Measurements from ENCODE around the gene NUDT4B.
"Not testable (repeated sequence)": the region's sequence is repeated elsewhere in the genome, so short reads cannot be mapped to it uniquely, and the experiment has no call there.

The NUDT4B gene

GRCh38 chr1:148723515-148723914, 25.1 kb upstream of the NUDT4B start:
- H2BK5ac ChIP-seq (ENCODE audit: low read length); H3K27me3 ChIP-seq (ENCODE audit: control insufficient read depth in 3 of 3, insufficient read depth in 3 of 3, low read depth in 1 of 3, low read length in 3 of 3); H2BK120ac ChIP-seq (ENCODE audit: low read depth, low read length); H4K8ac ChIP-seq (ENCODE audit: low read depth, low read length); H3K27ac ChIP-seq (replicated peaks; ENCODE audit: low read length); H3K9ac ChIP-seq (ENCODE audit: low read depth, low read length, poor library complexity); H3K4ac ChIP-seq (ENCODE audit: low read length); H3K79me1 ChIP-seq (ENCODE audit: low read depth, low read length); H2AK5ac ChIP-seq (ENCODE audit: low read depth, low read length); H2BK12ac ChIP-seq (ENCODE audit: low read length); H4K91ac ChIP-seq (ENCODE audit: low read depth, low read length, poor library complexity); H3K9me3 ChIP-seq (replicated peaks in 1 of 2; ENCODE audit: control insufficient read depth in 2 of 2, insufficient read depth in 1 of 2, low read depth in 1 of 2, low read length in 2 of 2); H3K14ac ChIP-seq (ENCODE audit: low read length); H3K4me3 ChIP-seq (ENCODE audit: low read length in 2 of 2); H2AFZ ChIP-seq (ENCODE audit: low read length); H3K18ac ChIP-seq (ENCODE audit: low read length); H3K36me3 ChIP-seq (replicated peaks in 1 of 2; ENCODE audit: control insufficient read depth in 2 of 2, insufficient read depth in 2 of 2, low read length in 2 of 2); H3K4me2 ChIP-seq (ENCODE audit: insufficient read depth, low read length, poor library complexity, severe bottlenecking); DNase-seq (ENCODE audit: low spot score); H3K23ac ChIP-seq (ENCODE audit: low read depth, low read length, poor library complexity); H3K4me1 ChIP-seq (ENCODE audit: control insufficient read depth in 2 of 2, insufficient read depth in 1 of 2, low read depth in 1 of 2, low read length in 2 of 2); H2BK15ac ChIP-seq (ENCODE audit: low read length): not testable (repeated sequence)
- no CpG with 5 or more reads among the region's 3 CpGs for WGBS, 2 donors (ENCODE audit: extremely low coverage in 2 of 2, insufficient read length in 2 of 2, insufficient replicate concordance in 1 of 2)

DNA sequence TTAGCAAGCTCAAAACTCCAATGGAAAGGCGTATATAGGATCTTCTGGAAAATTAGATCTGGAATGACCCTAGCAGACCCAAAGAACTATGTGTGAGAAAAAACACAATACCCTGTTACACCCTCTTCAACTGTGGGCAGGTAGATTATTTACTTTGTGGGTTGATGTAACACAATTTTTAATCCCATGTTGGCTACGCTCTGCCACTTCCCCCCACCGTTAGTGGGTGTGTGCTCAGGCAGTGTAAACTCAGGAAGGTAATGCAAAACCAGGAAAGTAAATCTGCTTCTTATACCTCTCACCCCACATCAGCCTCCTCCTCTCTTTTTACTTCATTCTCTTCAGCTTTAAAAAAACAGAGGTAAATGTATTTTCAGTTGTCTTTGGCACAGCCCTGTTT, 23.7 kb upstream of the NUDT4B start:
- not testable (repeated sequence) for H2BK12ac ChIP-seq (ENCODE audit: low read length); H2AFZ ChIP-seq (ENCODE audit: low read length); H3K14ac ChIP-seq (ENCODE audit: low read length); H4K91ac ChIP-seq (ENCODE audit: low read depth, low read length, poor library complexity); H2BK5ac ChIP-seq (ENCODE audit: low read length); DNase-seq (ENCODE audit: low spot score); H3K9me3 ChIP-seq (replicated peaks in 1 of 2; ENCODE audit: control insufficient read depth in 2 of 2, insufficient read depth in 1 of 2, low read depth in 1 of 2, low read length in 2 of 2); H3K79me1 ChIP-seq (ENCODE audit: low read depth, low read length); H3K27ac ChIP-seq (replicated peaks; ENCODE audit: low read length); H4K8ac ChIP-seq (ENCODE audit: low read depth, low read length); H2BK15ac ChIP-seq (ENCODE audit: low read length); H3K4me1 ChIP-seq (ENCODE audit: control insufficient read depth in 2 of 2, insufficient read depth in 1 of 2, low read depth in 1 of 2, low read length in 2 of 2); H3K36me3 ChIP-seq (replicated peaks in 1 of 2; ENCODE audit: control insufficient read depth in 2 of 2, insufficient read depth in 2 of 2, low read length in 2 of 2); H3K27me3 ChIP-seq (ENCODE audit: control insufficient read depth in 3 of 3, insufficient read depth in 3 of 3, low read depth in 1 of 3, low read length in 3 of 3); H3K4me2 ChIP-seq (ENCODE audit: insufficient read depth, low read length, poor library complexity, severe bottlenecking); H2BK120ac ChIP-seq (ENCODE audit: low read depth, low read length); H2AK5ac ChIP-seq (ENCODE audit: low read depth, low read length); H3K4me3 ChIP-seq (ENCODE audit: low read length in 2 of 2); H3K9ac ChIP-seq (ENCODE audit: low read depth, low read length, poor library complexity); H3K4ac ChIP-seq (ENCODE audit: low read length); H3K18ac ChIP-seq (ENCODE audit: low read length); H3K23ac ChIP-seq (ENCODE audit: low read depth, low read length, poor library complexity)
- WGBS, 2 donors (ENCODE audit: extremely low coverage in 2 of 2, insufficient read length in 2 of 2, insufficient replicate concordance in 1 of 2) = no CpG with 5 or more reads among the region's 3 CpGs

GRCh38 chr1:148727862-148728261, 20.7 kb upstream of the NUDT4B start:
- H3K9me3 ChIP-seq (replicated peaks in 1 of 2; ENCODE audit: control insufficient read depth in 2 of 2, insufficient read depth in 1 of 2, low read depth in 1 of 2, low read length in 2 of 2); H3K27ac ChIP-seq (replicated peaks; ENCODE audit: low read length); H2AK5ac ChIP-seq (ENCODE audit: low read depth, low read length); H2BK15ac ChIP-seq (ENCODE audit: low read length); H2BK12ac ChIP-seq (ENCODE audit: low read length); H3K4me3 ChIP-seq (ENCODE audit: low read length in 2 of 2); H3K9ac ChIP-seq (ENCODE audit: low read depth, low read length, poor library complexity); H3K14ac ChIP-seq (ENCODE audit: low read length); H3K27me3 ChIP-seq (ENCODE audit: control insufficient read depth in 3 of 3, insufficient read depth in 3 of 3, low read depth in 1 of 3, low read length in 3 of 3); H3K36me3 ChIP-seq (replicated peaks in 1 of 2; ENCODE audit: control insufficient read depth in 2 of 2, insufficient read depth in 2 of 2, low read length in 2 of 2); H4K8ac ChIP-seq (ENCODE audit: low read depth, low read length); H3K4me2 ChIP-seq (ENCODE audit: insufficient read depth, low read length, poor library complexity, severe bottlenecking); H2AFZ ChIP-seq (ENCODE audit: low read length); H2BK5ac ChIP-seq (ENCODE audit: low read length); H4K91ac ChIP-seq (ENCODE audit: low read depth, low read length, poor library complexity); H3K4ac ChIP-seq (ENCODE audit: low read length); H3K4me1 ChIP-seq (ENCODE audit: control insufficient read depth in 2 of 2, insufficient read depth in 1 of 2, low read depth in 1 of 2, low read length in 2 of 2); DNase-seq (ENCODE audit: low spot score); H3K18ac ChIP-seq (ENCODE audit: low read length); H3K79me1 ChIP-seq (ENCODE audit: low read depth, low read length); H3K23ac ChIP-seq (ENCODE audit: low read depth, low read length, poor library complexity); H2BK120ac ChIP-seq (ENCODE audit: low read depth, low read length): not testable (repeated sequence)
- no CpG with 5 or more reads among the region's 2 CpGs for WGBS, 2 donors (ENCODE audit: extremely low coverage in 2 of 2, insufficient read length in 2 of 2, insufficient replicate concordance in 1 of 2)

- not testable (repeated sequence) for H3K79me1 ChIP-seq (ENCODE audit: low read depth, low read length); H3K4me3 ChIP-seq (ENCODE audit: low read length in 2 of 2); H2BK120ac ChIP-seq (ENCODE audit: low read depth, low read length); H3K27me3 ChIP-seq (ENCODE audit: control insufficient read depth in 3 of 3, insufficient read depth in 3 of 3, low read depth in 1 of 3, low read length in 3 of 3); H3K14ac ChIP-seq (ENCODE audit: low read length); H3K23ac ChIP-seq (ENCODE audit: low read depth, low read length, poor library complexity); H3K9me3 ChIP-seq (replicated peaks in 1 of 2; ENCODE audit: control insufficient read depth in 2 of 2, insufficient read depth in 1 of 2, low read depth in 1 of 2, low read length in 2 of 2); H3K9ac ChIP-seq (ENCODE audit: low read depth, low read length, poor library complexity); H3K27ac ChIP-seq (replicated peaks; ENCODE audit: low read length); H2AFZ ChIP-seq (ENCODE audit: low read length); H3K36me3 ChIP-seq (replicated peaks in 1 of 2; ENCODE audit: control insufficient read depth in 2 of 2, insufficient read depth in 2 of 2, low read length in 2 of 2); H3K4me1 ChIP-seq (ENCODE audit: control insufficient read depth in 2 of 2, insufficient read depth in 1 of 2, low read depth in 1 of 2, low read length in 2 of 2); H3K4ac ChIP-seq (ENCODE audit: low read length); H3K4me2 ChIP-seq (ENCODE audit: insufficient read depth, low read length, poor library complexity, severe bottlenecking); H4K8ac ChIP-seq (ENCODE audit: low read depth, low read length); H4K91ac ChIP-seq (ENCODE audit: low read depth, low read length, poor library complexity); H2AK5ac ChIP-seq (ENCODE audit: low read depth, low read length); H3K18ac ChIP-seq (ENCODE audit: low read length); H2BK15ac ChIP-seq (ENCODE audit: low read length); H2BK5ac ChIP-seq (ENCODE audit: low read length); H2BK12ac ChIP-seq (ENCODE audit: low read length); DNase-seq (ENCODE audit: low spot score)
- WGBS, 2 donors (ENCODE audit: extremely low coverage in 2 of 2, insufficient read length in 2 of 2, insufficient replicate concordance in 1 of 2) = no CpG with 5 or more reads among the region's 3 CpGs
Measured at GRCh38 chr1:148729128-148729527, 19.4 kb upstream of the NUDT4B start.
